H1 (cell line): ENCODE measurements around the gene HMGN3. TPM values are rescaled to one million over a fixed set of nuclear protein-coding genes. Genes with fewer than 3 reads are reported as not detected.

ENCODE experiments used
- CTCF ChIA-PET: fragments of 300-600 bp; sonication (Branson Sonifier 250); formaldehyde crosslinking; loops from one replicate; lab custom pipeline; 2021; ENCODE audit not compliant: partially characterized antibody; lab: Charles Lee
- POLR2A ChIA-PET: fragments of 300-600 bp; sonication (Branson Sonifier 250); formaldehyde crosslinking; loops from one replicate; lab custom pipeline; 2021; ENCODE audit warnings: inconsistent platforms; ENCODE audit not compliant: partially characterized antibody; lab: Charles Lee
- DNase-seq, 2 experiments: peaks; one replicate each; pipeline versions ENCODE4 v3.0.0 to v3.0.0-alpha.2; 2010 to 2022; ENCODE audit warnings: low spot score in 2 of 2, low read depth in 1 of 2, mixed read lengths in 1 of 2
- FAIRE-seq: peaks from 2 replicates; lab custom pipeline; 2011; peaks lifted over from hg19 to GRCh38; lab: Jason Lieb, UNC
- H2AFZ ChIP-seq: 2 replicates; pipeline ENCODE4 v1.8.1; 2012; ENCODE audit warnings: low read length, inconsistent platforms
- H2AK5ac ChIP-seq: 2 replicates; pipeline ENCODE4 v1.6.1; 2013; ENCODE audit warnings: low read depth, low read length
- H2BK120ac ChIP-seq: replicated peaks from 2 replicates; pipeline ENCODE3; 2013; ENCODE audit warnings: low read depth, low read length, inconsistent platforms
- H2BK12ac ChIP-seq: 2 replicates; pipeline ENCODE4 v1.6.1; 2013; ENCODE audit warnings: low read depth, low read length
- H2BK15ac ChIP-seq: 2 replicates; pipeline ENCODE4 v1.6.1; 2013; ENCODE audit warnings: low read length
- H2BK20ac ChIP-seq: 2 replicates; pipeline ENCODE4 v1.6.1; 2013; ENCODE audit warnings: low read length
- H2BK5ac ChIP-seq: 2 replicates; pipeline ENCODE4 v1.6.1; 2013; ENCODE audit warnings: low read depth, low read length
- H3K14ac ChIP-seq: 2 replicates; pipeline ENCODE4 v1.6.1; 2013; ENCODE audit warnings: inconsistent platforms; ENCODE audit not compliant: insufficient read length
- H3K18ac ChIP-seq: 2 replicates; pipeline ENCODE4 v1.6.1; 2013; ENCODE audit warnings: low read length; ENCODE audit errors: extremely low read depth
- H3K23ac ChIP-seq: 2 replicates; pipeline ENCODE4 v1.6.1; 2013; ENCODE audit warnings: inconsistent platforms; ENCODE audit not compliant: insufficient read length
- H3K23me2 ChIP-seq: 2 replicates; pipeline ENCODE4 v1.6.1; 2013; ENCODE audit warnings: low read depth, low read length
- H3K27ac ChIP-seq: 2 replicates; pipeline ENCODE4 v1.6.1; 2011; ENCODE audit warnings: low read depth, low read length, inconsistent platforms
- H3K27me3 ChIP-seq, 4 experiments: replicated peaks in 1 of 4; 1 replicate in 1 of 4; 2 replicates in 3 of 4; pipeline versions ENCODE4 v1.6.1 to v1.8.1; 2011 to 2013; ENCODE audit warnings: low read length in 3 of 4, mild to moderate bottlenecking in 3 of 4, inconsistent platforms in 2 of 4, mixed read lengths in 2 of 4, moderate library complexity in 1 of 4; ENCODE audit not compliant: control insufficient read depth in 3 of 4, insufficient read depth in 3 of 4; ENCODE audit errors: extremely low read depth in 1 of 4
- H3K36me3 ChIP-seq, 4 experiments: 2 replicates each; pipeline versions ENCODE4 v1.6.1 to v1.8.1; 2011 to 2013; ENCODE audit warnings: mild to moderate bottlenecking in 4 of 4, low read length in 3 of 4, moderate library complexity in 2 of 4, control low read depth in 1 of 4, inconsistent platforms in 1 of 4; ENCODE audit not compliant: insufficient read depth in 4 of 4, control insufficient read depth in 2 of 4
- H3K4ac ChIP-seq: replicated peaks from 2 replicates; pipeline ENCODE3; 2013; ENCODE audit warnings: low read length, low read depth, mixed read lengths, inconsistent platforms; ENCODE audit not compliant: insufficient read length
- H3K4me1 ChIP-seq, 4 experiments: replicated peaks in 1 of 4; 1 replicate in 1 of 4; 2 replicates in 3 of 4; pipeline versions ENCODE4 v1.6.1 to v1.8.1; 2011 to 2013; ENCODE audit warnings: low read length in 3 of 4, inconsistent platforms in 2 of 4, mixed read lengths in 1 of 4; ENCODE audit not compliant: insufficient read depth in 4 of 4, control insufficient read depth in 3 of 4
- H3K4me2 ChIP-seq, 2 experiments: 2 replicates each; pipeline versions ENCODE4 v1.6.1 to v1.8.1; 2011 to 2013; ENCODE audit warnings: low read depth in 2 of 2, low read length in 2 of 2, control low read depth in 1 of 2, inconsistent platforms in 1 of 2, mild to moderate bottlenecking in 1 of 2; ENCODE audit not compliant: insufficient read depth in 1 of 2
- H3K4me3 ChIP-seq, 4 experiments: fragments of 200-600, 300-600 bp in 1 of 4; sonication (generic), shearing (Covaris generic), sonication (Bioruptor Twin) in 1 of 4; 2 replicates each; pipeline versions ENCODE4 v1.5.1 to v1.8.1; 2011 to 2016; ENCODE audit warnings: low read length in 4 of 4, low read depth in 3 of 4, control low read depth in 2 of 4, inconsistent platforms in 2 of 4, mild to moderate bottlenecking in 2 of 4, mixed read lengths in 1 of 4, moderate library complexity in 1 of 4; ENCODE audit not compliant: insufficient read depth in 2 of 4; ENCODE audit errors: extremely low read depth in 1 of 4
- H3K56ac ChIP-seq: replicated peaks from 2 replicates; pipeline ENCODE3; 2013; ENCODE audit warnings: low read depth, mild to moderate bottlenecking, mixed read lengths, low read length, inconsistent platforms; ENCODE audit not compliant: insufficient read length
- H3K79me1 ChIP-seq: 2 replicates; pipeline ENCODE4 v1.6.1; 2013; ENCODE audit warnings: low read depth, low read length, control low read depth
- H3K79me2 ChIP-seq, 2 experiments: 2 replicates each; pipeline versions ENCODE4 v1.6.1 to v1.8.1; 2012 to 2013; ENCODE audit warnings: low read length in 2 of 2, mild to moderate bottlenecking in 2 of 2, inconsistent platforms in 1 of 2; ENCODE audit not compliant: insufficient read depth in 2 of 2, control insufficient read depth in 1 of 2
- H3K9ac ChIP-seq, 4 experiments: replicated peaks in 1 of 4; 1 replicate in 1 of 4; 2 replicates in 3 of 4; pipeline versions ENCODE4 v1.6.1 to v1.8.1; 2011 to 2013; ENCODE audit warnings: low read depth in 3 of 4, low read length in 3 of 4, control low read depth in 2 of 4, mild to moderate bottlenecking in 2 of 4, moderate library complexity in 2 of 4, inconsistent platforms in 1 of 4; ENCODE audit errors: extremely low read depth in 1 of 4
- H3K9me3 ChIP-seq, 2 experiments: 2 replicates each; pipeline versions ENCODE4 v1.6.1 to v1.8.1; 2012 to 2013; ENCODE audit warnings: mild to moderate bottlenecking in 2 of 2, moderate library complexity in 2 of 2, control low read depth in 1 of 2, inconsistent platforms in 1 of 2, low read depth in 1 of 2, low read length in 1 of 2, mixed read lengths in 1 of 2; ENCODE audit not compliant: insufficient read depth in 2 of 2
- H4K20me1 ChIP-seq, 2 experiments: replicated peaks in 1 of 2; 2 replicates each; pipeline versions ENCODE3 to v1.8.1; 2011 to 2013; ENCODE audit warnings: inconsistent platforms in 2 of 2, low read length in 2 of 2, mild to moderate bottlenecking in 1 of 2; ENCODE audit not compliant: insufficient read depth in 2 of 2, control insufficient read depth in 1 of 2
- H4K5ac ChIP-seq: 2 replicates; pipeline ENCODE4 v1.6.1; 2013; ENCODE audit warnings: low read length, low read depth, mixed read lengths, inconsistent platforms; ENCODE audit not compliant: insufficient read length
- H4K8ac ChIP-seq: 2 replicates; pipeline ENCODE4 v1.8.0; 2013; ENCODE audit warnings: mild to moderate bottlenecking, moderate library complexity, low read length, inconsistent platforms; ENCODE audit not compliant: insufficient read depth; ENCODE audit errors: extremely low read depth
- H4K91ac ChIP-seq: replicated peaks from 2 replicates; pipeline ENCODE3; 2013; ENCODE audit warnings: low read length, mixed read lengths, inconsistent platforms; ENCODE audit not compliant: insufficient read length
- BCL11A ChIP-seq, 2 experiments: IDR thresholded peaks; one replicate each; pipeline ENCODE4 v1.6.1; 2011; ENCODE audit warnings: low read depth in 2 of 2, low read length in 2 of 2, mild to moderate bottlenecking in 2 of 2
- BRCA1 ChIP-seq: IDR thresholded peaks from 2 replicates; pipeline ENCODE4 v1.6.1; 2012; ENCODE audit warnings: low read depth, low read length, improper control_type of control experiment
- FOSL1 ChIP-seq: IDR thresholded peaks from 2 replicates; pipeline ENCODE4 v1.6.1; 2011; ENCODE audit warnings: mild to moderate bottlenecking, low read depth, low read length, moderate library complexity; ENCODE audit not compliant: insufficient read depth
- JUN ChIP-seq: IDR thresholded peaks from 2 replicates; pipeline ENCODE4 v1.6.1; 2011; ENCODE audit warnings: low read depth, mild to moderate bottlenecking, improper control_type of control experiment, low read length
- RFX5 ChIP-seq: IDR thresholded peaks from 2 replicates; pipeline ENCODE4 v1.6.1; 2011; ENCODE audit warnings: low read depth, low read length, improper control_type of control experiment, borderline replicate concordance
- SP1 ChIP-seq: IDR thresholded peaks from 2 replicates; pipeline ENCODE4 v1.6.1; 2011; ENCODE audit warnings: low read depth, low read length
- WGBS, 2 experiments: shearing (Covaris generic) in 1 of 2; methylation state at CpG; one replicate each; pipeline versions ENCODE4 v1.1.6 to v1.1.7; 2013 to 2015; ENCODE audit warnings: low lambda C conversion rate in 2 of 2, mixed read lengths in 2 of 2, inconsistent platforms in 1 of 2, low coverage in 1 of 2, missing lambda C conversion rate in 1 of 2; ENCODE audit not compliant: insufficient replicate concordance in 2 of 2, insufficient coverage in 1 of 2, insufficient read length in 1 of 2; ENCODE audit errors: extremely low coverage in 1 of 2, missing lambda C conversion rate in 1 of 2; 5-methylcytosine and 5-hydroxymethylcytosine counted together
- polyA plus RNA-seq, 7 experiments: library from polyadenylated mRNA; depleted of rRNA in 3 of 7; stranded (reverse) in 5 of 7; unstranded in 2 of 7; fragments of >200 nt in 5 of 7; fragments of 200-250 nt in 2 of 7; gene quantifications; 1 replicate in 5 of 7; 2 replicates in 1 of 7; 4 replicates in 1 of 7; pipeline versions ENCODE4 v1.2.1 to v1.2.3, GENCODE V29; 2011 to 2013; ENCODE audit warnings: missing spikeins in 2 of 7, mixed read lengths in 2 of 7
- total RNA-seq: library from RNA; stranded (reverse); fragmentation: NEBNext Ultra II Directional; extraction: Animal tissue kit (Norgen Biotek cat#: 25700); gene quantifications from 2 replicates; pipeline ENCODE4 v1.2.1, GENCODE V29; 2021

The HMGN3 gene
- total and polyA plus RNA-seq, 2 of the 8 experiments (the other 6 are each of a cell fraction or from before 2014, with no cell fraction given) = 84.4 to 167 TPM

DNA sequence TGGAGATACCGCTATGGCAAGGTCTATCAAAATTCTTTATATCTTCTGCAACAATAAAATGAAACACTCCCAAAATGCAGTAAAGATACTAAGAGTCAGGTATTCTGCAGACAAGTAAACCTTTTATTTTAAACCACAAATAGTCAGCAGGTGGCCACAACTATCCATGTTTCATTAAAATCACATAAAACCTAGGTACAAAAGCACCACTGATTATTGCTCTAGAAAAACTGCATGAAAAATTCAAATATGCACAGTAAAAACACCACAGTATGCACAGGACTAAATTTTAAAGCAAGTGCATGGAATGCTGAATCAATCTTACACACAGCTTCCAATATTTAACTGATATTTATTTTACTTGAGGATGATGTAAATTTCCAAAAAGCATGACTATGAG, 33.3 kb downstream of the HMGN3 start:
- H4K91ac ChIP-seq = no peak overlapping the region
- H2AK5ac ChIP-seq = no peak overlapping the region
- TF ChIP-seq FOSL1 (no peak), SP1 (no peak), JUN (no peak), RFX5 (no peak), BRCA1 (no peak), BCL11A (IDR thresholded peaks at IDR 0.05; ENCODE audit: low read depth in 2 of 2, low read length in 2 of 2) (no peak)
- no peak overlapping the region for H2BK20ac ChIP-seq
- FAIRE-seq = no peak
- no peak overlapping the region for H3K23ac ChIP-seq
- no peak overlapping the region for H3K4ac ChIP-seq
- no peak overlapping the region for H3K4me3 ChIP-seq
- H3K23me2 ChIP-seq = no peaks in the 10 kb centered on the region
- peaks cover 3 to 32% (median 15%) of the 10 kb centered on the region in 4 experiments for H3K36me3 ChIP-seq
- H2BK12ac ChIP-seq = no peak overlapping the region
- no peaks in the 10 kb centered on the region for H3K9me3 ChIP-seq
- H3K27ac ChIP-seq = no peak overlapping the region
- no peak for DNase-seq
- POLR2A ChIA-PET = interaction anchor here (0.9 kb wide), 1 partner anchor 9 kb away, joined by 3 read pairs; no protein-coding TSS in a partner anchor
- H4K8ac ChIP-seq = no peak overlapping the region
- no peak overlapping the region for H3K4me2 ChIP-seq
- H3K18ac ChIP-seq = no peak overlapping the region
- 0 out of 7 replicates have a peak, but pooled peaks cover 0 to 2% (median 0%) of the 10 kb centered on the region in 4 experiments for H3K4me1 ChIP-seq
- CTCF ChIA-PET = no interaction called here
- no peak overlapping the region for H4K5ac ChIP-seq
- 100% methylated on average over 1 of the region's 1 CpG; no CpG with 5 or more reads in 1 of the 2 experiments for WGBS, 2 experiments
- H3K9ac ChIP-seq = no peak overlapping the region
- H3K27me3 ChIP-seq = no peaks in the 10 kb centered on the region
- H4K20me1 ChIP-seq = no peaks in the 10 kb centered on the region
- no peak overlapping the region for H2BK5ac ChIP-seq
- H2AFZ ChIP-seq = no peak overlapping the region
- no peak overlapping the region for H2BK15ac ChIP-seq
- H3K79me1 ChIP-seq = no peaks in the 10 kb centered on the region
- no peak overlapping the region for H3K56ac ChIP-seq
- H3K79me2 ChIP-seq = no peaks in the 10 kb centered on the region
- no peak overlapping the region for H2BK120ac ChIP-seq
- H3K14ac ChIP-seq = no peak overlapping the region
